HG02884 (cell line): ENCODE data around the gene PUS7L.
A peak's percentile ranks its signal among the peaks of the same experiment; 100 is the strongest.

ENCODE experiments used
- ATAC-seq: cut with Tn5 transposase; IDR thresholded peaks from one replicate; pipeline ENCODE4 v1.9.1; 2021; ENCODE audit warnings: mild to moderate bottlenecking, moderate library complexity; ENCODE audit not compliant: unreplicated experiment

The PUS7L gene, protein sequence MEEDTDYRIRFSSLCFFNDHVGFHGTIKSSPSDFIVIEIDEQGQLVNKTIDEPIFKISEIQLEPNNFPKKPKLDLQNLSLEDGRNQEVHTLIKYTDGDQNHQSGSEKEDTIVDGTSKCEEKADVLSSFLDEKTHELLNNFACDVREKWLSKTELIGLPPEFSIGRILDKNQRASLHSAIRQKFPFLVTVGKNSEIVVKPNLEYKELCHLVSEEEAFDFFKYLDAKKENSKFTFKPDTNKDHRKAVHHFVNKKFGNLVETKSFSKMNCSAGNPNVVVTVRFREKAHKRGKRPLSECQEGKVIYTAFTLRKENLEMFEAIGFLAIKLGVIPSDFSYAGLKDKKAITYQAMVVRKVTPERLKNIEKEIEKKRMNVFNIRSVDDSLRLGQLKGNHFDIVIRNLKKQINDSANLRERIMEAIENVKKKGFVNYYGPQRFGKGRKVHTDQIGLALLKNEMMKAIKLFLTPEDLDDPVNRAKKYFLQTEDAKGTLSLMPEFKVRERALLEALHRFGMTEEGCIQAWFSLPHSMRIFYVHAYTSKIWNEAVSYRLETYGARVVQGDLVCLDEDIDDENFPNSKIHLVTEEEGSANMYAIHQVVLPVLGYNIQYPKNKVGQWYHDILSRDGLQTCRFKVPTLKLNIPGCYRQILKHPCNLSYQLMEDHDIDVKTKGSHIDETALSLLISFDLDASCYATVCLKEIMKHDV

DNA sequence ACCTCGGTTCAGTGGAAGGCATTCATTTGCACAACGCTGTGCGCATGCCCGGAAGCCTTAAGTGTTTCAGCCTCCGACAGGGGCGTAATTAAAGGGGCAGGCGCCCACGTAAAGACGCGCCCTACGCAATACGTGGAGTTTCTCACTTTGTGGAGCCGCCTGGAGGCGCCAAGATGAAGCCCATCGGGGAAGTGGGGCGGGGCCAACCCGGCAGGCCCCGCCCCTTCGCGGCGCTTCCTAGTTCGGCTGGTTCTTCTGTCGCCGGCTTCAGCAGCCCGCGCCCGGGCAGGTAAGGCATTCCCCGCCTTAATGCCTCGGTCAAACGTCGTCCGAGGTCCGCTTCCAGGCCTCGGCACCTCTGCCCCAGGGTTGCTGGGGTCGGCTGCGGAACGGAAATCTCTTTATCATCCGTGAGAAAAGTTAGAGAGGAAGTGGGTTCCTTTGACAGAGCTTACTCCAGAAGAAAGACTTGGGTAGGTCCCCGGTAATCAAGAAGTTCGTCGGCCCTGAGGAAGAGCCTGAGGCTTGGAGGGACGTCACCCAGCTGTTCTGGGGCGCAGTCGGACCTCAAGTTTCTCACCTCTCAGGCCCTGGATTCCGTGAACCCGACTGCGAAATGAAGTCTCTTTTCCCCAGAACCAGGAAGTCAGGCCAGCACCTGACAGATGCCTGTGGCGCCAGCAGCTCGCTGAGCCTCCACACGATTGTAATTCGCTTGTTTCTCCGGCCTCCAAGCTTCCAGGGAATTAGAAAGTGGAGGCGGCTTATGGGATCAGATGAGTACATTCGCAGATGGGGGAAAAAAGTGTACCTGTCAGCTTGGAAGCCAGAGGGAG, at the start of gene PUS7L, which contains the start of gene IRAK4:
PUS7L (minus strand) TSS at position 63 of the 836 bp plus-strand sequence. CDS start 3,545 bp downstream, outside the sequence.
IRAK4 (plus strand) TSS at position 224 of the 836 bp plus-strand sequence. CDS start 9,161 bp downstream, outside the sequence.
- peak; percentile 91 for ATAC-seq

DNA sequence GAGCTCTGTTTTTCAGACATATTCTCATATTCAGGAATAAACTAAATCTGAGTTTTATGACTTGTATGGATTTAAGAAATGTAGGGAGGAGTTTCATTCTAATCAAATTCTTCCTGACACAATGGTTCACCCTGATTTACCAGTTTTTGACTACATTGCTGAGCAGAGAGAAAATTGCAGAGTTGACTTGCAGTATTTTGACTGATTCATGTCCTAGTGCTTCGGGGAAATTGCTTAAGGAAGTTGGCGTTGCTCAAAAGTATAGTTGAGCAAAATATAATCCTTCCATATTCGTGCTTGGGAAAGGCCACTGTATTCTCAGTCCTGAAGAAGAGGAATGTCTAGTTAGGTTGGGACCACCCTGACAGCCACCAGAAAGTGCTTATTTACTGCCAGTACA, 48.8 kb upstream of the PUS7L start:
- no peak for ATAC-seq

DNA sequence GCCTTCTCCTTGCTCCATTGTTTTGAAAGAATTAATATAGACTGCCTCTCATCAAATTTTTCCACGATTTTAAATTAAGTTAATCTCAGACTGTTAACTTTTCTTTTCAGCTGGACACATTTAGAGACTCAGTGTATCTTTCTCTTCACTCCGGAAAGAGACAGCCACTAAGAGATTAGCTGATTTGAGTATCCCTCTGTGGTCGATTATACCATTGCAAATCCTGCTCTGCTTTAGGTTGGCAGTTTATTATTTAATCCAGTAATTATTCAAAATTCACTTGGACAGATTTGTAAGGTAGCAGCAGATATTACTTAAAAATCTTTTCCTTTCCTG, 48.1 kb upstream of the PUS7L start:
- no peak for ATAC-seq

DNA sequence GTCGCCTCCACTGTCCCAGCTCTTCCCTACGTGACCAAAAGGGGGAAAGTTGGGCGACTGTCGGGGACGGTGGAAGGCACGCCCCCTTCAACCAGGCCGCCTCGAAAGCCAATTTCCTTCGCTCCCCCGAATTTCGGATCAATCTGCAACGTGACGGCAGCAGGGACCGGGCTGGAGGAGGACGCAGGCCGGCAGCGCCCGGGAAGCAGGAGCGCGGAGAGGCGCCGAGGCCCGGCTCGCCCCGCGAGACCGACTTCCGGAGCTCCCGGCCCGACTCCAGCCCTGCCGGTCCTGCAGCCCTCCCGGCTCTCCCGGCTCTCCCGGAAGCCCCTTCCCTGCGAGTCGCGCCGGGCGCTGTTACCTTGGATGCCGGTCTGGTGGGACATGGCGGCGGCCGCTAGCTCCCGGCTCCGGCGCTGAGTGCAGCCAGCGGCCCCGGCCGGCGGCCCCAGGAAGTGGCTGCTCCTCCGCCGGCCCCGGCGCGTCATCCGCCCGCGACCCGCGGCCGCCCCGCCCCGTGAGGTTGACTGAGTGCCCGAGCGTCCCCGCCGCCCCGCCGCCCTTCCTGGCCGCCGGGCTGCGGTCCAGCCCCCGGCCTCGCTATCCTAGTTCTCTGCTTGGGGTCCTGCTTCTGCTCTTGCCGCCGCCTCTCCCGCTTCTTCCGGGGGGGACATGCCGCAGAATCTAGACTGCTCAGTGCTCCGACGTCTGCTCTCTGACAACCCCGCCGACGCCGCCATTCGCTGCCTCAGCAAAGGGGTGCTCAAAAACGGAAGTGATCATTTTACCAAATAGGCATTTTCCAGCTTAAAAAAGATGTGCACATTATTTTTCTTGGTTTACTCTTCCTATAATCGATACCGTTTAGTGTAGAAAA, 47.5 kb upstream of the PUS7L start, which contains the start of gene TWF1:
TWF1 (minus strand) TSS at position 458 of the 877 bp plus-strand sequence; CDS start at position 386, 72 bp downstream.
- peak; percentile 94 for ATAC-seq

DNA sequence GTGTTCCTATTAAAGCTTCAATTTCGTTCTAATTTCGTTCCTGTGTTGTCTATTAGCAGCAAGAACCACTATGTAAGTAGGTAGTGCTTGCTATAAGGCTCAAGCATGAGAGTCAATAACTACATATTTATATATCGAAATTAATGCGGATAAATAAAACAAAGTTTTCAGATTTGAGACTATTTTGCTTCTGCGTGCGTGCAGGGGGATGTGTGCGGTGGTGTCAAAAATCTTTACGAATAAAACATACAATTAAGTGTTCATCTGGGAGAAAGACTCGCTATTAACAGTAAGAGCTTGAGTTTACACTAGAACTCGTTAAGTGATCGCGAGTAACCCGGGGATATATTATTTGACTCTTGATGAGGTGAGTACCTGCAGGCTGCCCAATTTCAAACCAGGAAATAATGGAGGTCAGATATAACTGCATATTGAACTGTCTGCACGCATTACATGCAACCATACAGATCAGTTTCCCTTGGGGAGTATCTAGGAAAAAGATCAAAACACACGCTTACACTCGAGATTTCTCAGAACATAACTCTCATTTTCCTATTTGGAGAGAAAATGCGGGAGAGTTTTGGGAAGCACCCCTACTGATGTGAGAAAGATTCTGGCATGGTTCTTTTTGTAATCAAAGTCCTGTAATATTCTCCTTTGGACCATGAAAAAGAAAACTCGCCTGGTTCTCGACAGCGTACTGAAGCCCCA, 46.7 kb upstream of the PUS7L start:
- no peak for ATAC-seq

DNA sequence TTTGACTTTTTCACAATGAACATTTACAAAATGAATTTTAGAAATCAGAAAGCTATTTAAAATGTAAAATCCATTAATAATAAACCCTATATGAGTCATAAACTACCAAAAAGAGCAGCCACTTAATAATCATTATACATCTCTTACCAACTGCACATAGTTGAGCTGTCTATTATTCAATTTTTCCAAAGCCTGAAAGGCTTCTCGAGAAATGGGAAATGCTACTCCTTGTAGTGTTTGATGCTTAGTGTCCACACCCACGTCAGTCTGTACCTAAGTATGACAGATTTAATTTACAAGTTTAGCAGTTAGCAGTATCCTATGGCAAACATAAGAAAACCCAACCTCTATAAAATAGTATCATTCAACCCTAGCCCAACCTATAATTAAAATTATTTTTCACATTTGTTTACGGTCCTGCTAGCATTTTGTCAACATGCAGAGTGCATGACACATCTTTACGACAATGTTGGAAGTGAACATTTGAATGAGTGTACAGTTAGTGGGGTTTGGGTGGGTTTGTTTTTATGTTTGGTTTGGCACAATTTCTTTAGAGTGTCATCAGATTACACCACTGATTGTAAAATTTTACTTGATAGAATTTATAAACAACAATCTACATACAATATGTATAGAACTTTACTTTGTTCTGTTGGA, 39.1 kb upstream of the PUS7L start:
- no peak for ATAC-seq

DNA sequence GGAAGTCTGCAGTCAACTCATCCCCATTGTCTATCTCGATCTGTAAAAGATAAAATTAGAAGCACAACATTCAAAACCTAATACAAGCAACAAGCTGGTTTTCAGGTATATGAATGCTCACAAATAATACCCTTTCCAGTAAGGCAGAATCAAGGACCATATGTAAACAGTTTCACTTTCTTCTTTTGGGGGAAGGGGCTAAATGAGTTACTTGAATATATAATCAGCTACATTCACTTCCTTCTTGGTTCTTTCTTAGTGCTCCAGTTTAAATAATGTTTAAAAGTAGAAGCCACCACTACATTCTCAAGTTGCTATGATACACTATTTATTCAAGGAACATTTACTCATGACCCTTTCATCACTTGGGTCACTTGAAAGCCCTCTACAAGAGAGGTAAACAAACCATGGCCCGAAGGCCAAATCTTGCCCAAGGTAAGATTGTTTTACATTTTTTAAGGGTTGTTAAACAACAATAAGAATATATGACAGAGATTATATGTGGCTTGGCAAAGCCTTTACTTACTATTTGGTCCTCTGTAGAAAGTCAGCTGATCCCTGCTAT, 37.2 kb upstream of the PUS7L start:
- ATAC-seq, result no peak

DNA sequence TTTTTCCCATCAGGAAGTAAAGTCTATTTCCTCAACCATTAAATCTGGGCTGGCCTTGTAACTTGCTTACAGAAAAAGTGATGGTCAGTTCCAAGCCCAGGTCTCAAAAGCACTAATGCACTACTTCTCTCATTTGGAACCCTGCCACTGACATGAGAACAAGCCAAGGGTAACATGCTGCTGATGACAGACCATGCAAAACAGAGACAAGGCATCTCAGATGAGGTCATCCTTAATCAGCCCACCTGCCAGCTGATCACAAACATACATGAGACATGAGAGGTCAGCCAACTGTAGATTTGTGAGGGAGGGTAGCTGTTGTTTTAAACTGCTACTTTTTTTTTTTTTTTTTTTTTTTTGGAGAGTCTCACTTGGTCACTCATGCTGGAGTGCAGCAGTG, 31.4 kb upstream of the PUS7L start:
- ATAC-seq, result no peak

DNA sequence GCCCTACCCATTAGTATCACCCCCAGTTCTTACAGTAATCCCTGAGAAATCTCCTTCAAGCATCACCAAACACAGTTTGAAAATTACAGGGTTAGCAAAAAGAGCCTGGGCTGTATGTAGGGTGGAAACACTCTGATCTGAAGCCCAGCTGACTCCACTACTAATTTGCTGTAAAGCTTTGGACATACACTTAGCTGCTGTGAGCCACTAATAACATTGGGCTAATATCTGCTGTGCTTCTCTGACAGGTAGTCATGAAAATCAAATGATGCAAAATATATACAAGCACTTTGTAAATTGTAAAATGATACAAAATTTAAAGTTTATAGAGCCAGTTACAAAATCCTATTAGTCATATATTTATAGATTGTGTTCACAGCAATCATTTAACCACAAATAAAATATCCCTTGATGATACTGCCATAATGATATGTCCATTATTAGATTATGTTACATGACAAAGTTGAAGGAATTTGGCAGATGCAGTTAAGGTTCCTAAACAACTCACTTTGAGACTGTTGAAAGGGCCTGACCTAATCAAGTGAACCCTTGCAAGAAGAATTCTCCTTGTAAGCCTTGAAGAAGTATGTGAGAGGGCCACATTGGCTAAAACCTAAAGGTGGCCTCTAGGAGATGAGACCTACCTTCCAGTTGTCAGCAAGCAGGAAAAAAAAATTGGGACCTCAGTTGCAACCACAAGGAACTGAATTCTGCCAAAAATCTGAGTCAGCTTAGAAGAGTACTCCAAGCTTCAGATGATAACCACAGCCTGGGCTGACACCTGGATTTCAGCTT, 28.5 kb upstream of the PUS7L start:
- ATAC-seq, result no peak

DNA sequence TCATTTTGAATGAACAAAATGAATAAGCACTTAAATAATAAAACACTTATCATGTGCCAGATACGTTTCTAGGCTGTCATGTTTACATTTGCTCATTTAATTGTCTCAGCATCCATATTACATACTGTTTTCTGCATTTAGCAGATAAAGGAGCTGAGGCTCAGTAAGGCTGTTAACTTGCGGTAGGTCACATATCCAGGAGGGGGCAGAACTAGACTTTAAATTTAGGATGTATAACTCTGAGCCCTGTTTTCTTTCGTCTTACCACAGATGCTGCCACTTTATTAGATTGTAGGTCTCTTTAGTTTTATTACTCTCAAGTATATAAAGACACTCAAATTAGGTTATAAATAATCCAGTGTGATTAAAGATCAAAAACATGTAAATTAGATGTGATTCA, 17.9 kb upstream of the PUS7L start:
- peak; percentile 50 for ATAC-seq

DNA sequence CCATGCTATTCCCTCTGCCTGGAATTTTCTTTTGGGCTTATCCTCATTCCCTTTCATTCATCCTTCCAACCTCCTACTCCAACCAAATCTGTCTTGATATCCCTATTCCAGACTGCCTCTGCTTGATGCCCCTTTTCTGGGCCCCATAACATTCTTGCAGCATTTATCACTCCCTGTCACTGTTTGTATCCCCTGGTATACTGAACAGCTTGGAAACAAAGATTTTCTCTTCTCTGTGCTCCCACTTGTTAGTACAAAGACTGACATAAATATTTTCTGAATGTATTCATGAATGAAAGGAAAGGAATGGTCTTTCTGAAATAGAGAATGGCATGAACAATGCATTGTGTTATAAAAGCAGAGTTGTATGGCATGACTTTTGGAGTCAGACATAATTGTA, 7.7 kb upstream of the PUS7L start:
- no peak for ATAC-seq

DNA sequence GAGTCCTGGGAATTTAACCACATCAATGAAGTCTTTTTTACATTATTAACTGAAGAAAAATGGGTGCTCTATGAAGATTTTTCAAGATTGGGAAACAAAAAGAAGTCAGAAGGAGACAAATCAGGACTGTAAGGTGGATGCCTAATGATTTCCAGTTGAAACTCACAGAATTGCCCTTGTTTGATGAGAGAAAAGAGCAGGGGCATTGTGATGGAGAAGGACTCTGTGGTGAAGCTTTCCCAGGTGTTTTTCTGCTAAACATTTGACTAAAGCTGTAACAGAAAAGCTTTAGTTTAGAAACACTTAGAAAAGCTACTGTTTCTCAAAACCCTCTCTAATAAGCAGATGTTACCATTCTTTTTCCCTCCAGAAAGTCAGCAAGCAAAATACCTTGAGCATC, 5.9 kb upstream of the PUS7L start:
- ATAC-seq, result no peak

DNA sequence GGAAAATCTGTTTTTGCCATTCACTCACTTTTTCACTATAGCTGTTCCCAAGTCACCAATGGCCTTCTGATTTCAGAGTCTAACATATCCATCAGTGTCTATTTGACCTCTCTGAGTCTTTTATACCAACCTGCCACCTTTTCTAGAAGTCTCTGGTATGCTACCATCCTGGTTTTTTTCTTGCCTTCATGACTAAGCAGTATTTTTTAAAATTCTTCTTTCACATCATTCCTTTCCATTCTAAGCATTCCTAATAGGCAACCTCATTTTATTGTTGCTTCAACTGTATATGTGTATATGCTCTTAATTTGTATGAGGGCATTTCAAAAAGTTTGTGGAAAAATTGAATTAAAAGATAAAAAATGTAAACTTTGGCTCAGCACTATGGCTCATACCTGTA, 5.2 kb upstream of the PUS7L start:
- ATAC-seq, result no peak

DNA sequence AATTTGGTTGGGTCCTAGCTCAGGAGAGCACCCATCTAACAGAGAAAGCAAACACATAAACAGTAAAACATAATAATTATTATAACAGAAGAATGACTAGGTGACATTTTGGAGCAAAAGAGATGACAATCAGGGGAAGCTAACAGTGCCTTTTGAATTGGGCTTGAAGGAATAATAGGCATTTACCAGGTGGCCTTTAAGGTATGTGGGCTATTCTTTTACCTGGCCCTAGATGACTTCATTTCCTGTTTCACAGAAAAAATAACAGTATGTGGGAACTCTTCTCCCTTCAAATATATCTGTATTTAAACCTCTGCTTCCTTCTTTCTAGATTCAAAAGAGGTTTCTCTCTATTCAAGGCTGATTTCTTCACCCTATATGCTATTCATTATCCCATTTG, 4.0 kb upstream of the PUS7L start:
- ATAC-seq, result no peak

DNA sequence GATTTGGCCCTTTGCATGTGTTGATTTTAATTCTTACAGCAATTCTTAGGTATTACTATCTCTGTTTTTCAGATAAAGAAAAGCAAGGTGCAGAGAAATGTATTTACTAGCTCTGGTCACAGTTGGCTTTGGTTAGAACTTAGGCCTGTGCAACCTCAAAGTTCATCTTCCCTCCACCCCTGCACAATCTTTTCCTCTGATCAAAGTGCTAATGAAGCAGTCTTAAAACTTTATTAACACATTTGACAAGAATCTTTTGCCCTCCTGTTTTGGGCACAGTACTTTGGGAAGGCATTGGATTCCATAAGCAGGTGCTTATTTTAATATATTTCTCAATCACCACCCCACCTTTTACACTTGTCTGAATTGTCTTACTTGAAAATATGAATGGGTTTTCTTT, 2.9 kb upstream of the PUS7L start:
- no peak for ATAC-seq

DNA sequence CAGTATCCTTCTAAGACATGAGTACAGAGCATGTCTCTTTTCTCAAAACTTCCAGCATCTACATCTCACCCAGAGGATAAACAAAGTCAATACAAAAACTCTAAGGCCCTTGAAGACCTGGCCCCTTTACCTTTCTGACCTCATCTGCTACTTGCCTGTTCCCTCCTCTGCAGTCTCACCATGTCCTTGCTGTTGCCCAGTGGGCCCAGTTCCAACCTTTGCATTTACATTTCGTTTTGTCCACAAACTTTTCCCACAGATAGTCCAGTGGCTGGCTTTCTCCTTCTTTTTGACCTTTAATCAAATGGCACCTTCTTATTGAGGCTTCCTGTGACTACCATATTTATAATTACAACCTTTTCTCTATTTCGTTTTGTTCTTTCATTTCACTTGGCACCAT, 1.8 kb upstream of the PUS7L start:
- ATAC-seq, result no peak

DNA sequence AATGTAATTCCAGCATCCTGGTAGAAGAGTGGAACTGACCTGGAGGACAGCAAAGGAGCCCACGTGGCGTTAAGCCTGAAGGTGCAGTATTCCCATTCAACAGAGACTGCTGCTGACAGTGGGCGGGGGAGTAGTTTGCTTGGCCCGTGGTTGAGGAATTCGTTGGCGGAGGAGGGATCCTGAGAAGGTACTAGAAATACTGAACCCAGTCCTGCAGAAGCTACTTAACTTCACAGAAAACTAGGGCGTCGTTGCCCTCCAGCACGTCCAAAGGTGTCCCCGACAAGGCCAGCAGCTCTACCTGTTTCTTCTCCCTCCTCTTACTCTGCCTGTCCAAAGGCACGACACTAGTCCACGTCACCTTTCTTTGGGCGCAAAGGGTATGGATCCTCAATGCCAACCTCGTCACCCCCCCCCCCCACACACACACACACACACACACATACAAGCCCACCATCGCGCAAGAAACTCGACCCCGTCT, 303 bp downstream of the PUS7L start:
- ATAC-seq, result peak; percentile 6

DNA sequence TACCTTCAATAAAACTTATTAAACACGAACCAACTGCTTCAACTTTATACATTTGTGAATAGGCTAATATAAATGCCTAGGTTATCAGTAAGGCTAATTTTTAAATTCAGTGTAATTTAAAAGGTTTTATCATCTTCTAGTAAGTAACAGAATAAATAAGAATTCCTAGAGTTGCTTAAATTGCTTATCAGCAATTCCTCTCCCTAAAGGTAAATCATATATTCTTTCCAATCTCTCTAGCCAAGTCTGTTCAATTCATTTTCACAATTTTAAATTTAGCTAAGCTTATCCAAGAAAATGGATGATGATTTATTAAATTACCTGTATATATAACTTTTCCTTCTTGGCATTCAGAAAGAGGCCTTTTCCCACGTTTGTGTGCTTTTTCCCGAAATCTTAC, 4.6 kb downstream of the PUS7L start:
- ATAC-seq, result no peak
